Measurements from ENCODE around the gene MTR. TPM values are rescaled to one million over a fixed set of nuclear protein-coding genes. Genes with fewer than 3 reads are reported as not detected.

MTR gene
- total RNA-seq, 1 experiment from 2014 or later: 14.2 TPM

GRCh38 chr1:236886199-236886598 lies 91.1 kb downstream of the MTR start:
- no peaks in the 10 kb centered on the region for H3K36me3 ChIP-seq (ENCODE audit: low read depth, low read length)
- H3F3A ChIP-seq (ENCODE audit: low read length, unreplicated experiment): no peaks in the 10 kb centered on the region
- no peaks in the 10 kb centered on the region for H3K79me2 ChIP-seq (ENCODE audit: low read length)
- no peak overlapping the region for H3K4me2 ChIP-seq (ENCODE audit: low read length)
- H3K4me1 ChIP-seq (ENCODE audit: insufficient read depth, low read length): no peaks in the 10 kb centered on the region
- CTCF ChIA-PET: no interaction called here
- no peaks in the 10 kb centered on the region for H3K9me3 ChIP-seq (ENCODE audit: low read length)
- intact Hi-C loops (cut with micrococcal nuclease): no loop called here
- H3K9me2 ChIP-seq (replicated peaks; ENCODE audit: low read length): no peaks in the 10 kb centered on the region
- no peak overlapping the region for H2AFZ ChIP-seq (ENCODE audit: low read length)
- no peak overlapping the region for H3K9ac ChIP-seq (ENCODE audit: low read length)
- no peaks in the 10 kb centered on the region for H4K20me1 ChIP-seq (ENCODE audit: low read length)
- no peak overlapping the region for H3K4me3 ChIP-seq (ENCODE audit: low read length)
- no peaks in the 10 kb centered on the region for H3K27me3 ChIP-seq (ENCODE audit: low read length)
- ATAC-seq (no peak), DNase-seq (no peak)
- H3K27ac ChIP-seq (ENCODE audit: low read length): no peak overlapping the region
- BruUV-seq (replicated peaks): no TSS peak
- no peak for TF ChIP-seq EZH2phosphoT487 (IDR thresholded peaks at IDR 0.05; ENCODE audit: borderline replicate concordance, low read length)
- no peak for TF ChIP-seq EZH2 (IDR thresholded peaks at IDR 0.05; ENCODE audit: low read length, unreplicated experiment)
- no peak for TF ChIP-seq CTCF (conservative IDR thresholded peaks at IDR 0.05; ENCODE audit: low read depth, low read length)
- POLR2A ChIA-PET (ENCODE audit: unreplicated experiment): no interaction called here

DNA sequence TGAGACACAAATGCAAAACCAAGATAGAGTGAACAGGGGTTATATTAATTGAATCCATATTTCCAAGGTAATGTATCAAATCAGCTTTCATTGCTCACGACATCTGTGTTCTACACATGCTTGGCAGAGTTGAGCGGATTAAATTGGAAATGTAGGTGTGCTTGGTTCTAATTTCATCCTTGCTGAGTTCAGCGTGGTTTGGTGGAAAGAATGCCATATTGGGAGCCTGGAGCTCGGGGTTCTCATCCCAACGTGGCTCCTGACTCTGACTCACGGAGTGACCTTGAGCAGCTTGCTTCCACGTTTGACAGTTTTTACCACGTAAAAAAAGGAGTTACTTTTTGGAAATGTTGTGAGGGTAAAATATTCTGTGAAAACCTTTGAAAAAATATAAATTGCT lies 92.0 kb downstream of the MTR start:
- H3K4me1 ChIP-seq (ENCODE audit: insufficient read depth, low read length): no peaks in the 10 kb centered on the region
- no peak overlapping the region for H3K4me2 ChIP-seq (ENCODE audit: low read length)
- POLR2A ChIA-PET (ENCODE audit: unreplicated experiment): no interaction called here
- no peak overlapping the region for H2AFZ ChIP-seq (ENCODE audit: low read length)
- no peaks in the 10 kb centered on the region for H3K9me2 ChIP-seq (replicated peaks; ENCODE audit: low read length)
- BruUV-seq (replicated peaks): no TSS peak
- no peak for ATAC-seq
- H3K27me3 ChIP-seq (ENCODE audit: low read length): no peaks in the 10 kb centered on the region
- CTCF ChIA-PET: no interaction called here
- TF ChIP-seq EZH2phosphoT487 (IDR thresholded peaks at IDR 0.05; ENCODE audit: borderline replicate concordance, low read length) (no peak), EZH2 (IDR thresholded peaks at IDR 0.05; ENCODE audit: low read length, unreplicated experiment) (no peak), CTCF (conservative IDR thresholded peaks at IDR 0.05; ENCODE audit: low read depth, low read length) (no peak)
- H3K9me3 ChIP-seq (ENCODE audit: low read length): no peaks in the 10 kb centered on the region
- intact Hi-C loops (cut with micrococcal nuclease): no loop called here
- H3F3A ChIP-seq (ENCODE audit: low read length, unreplicated experiment): no peaks in the 10 kb centered on the region
- no peak overlapping the region for H3K9ac ChIP-seq (ENCODE audit: low read length)
- H4K20me1 ChIP-seq (ENCODE audit: low read length): no peaks in the 10 kb centered on the region
- no peak for DNase-seq
- H3K79me2 ChIP-seq (ENCODE audit: low read length): no peaks in the 10 kb centered on the region
- no peaks in the 10 kb centered on the region for H3K36me3 ChIP-seq (ENCODE audit: low read depth, low read length)
- no peak overlapping the region for H3K4me3 ChIP-seq (ENCODE audit: low read length)
- H3K27ac ChIP-seq (ENCODE audit: low read length): no peak overlapping the region

- TF ChIP-seq EZH2phosphoT487 (IDR thresholded peaks at IDR 0.05; ENCODE audit: borderline replicate concordance, low read length): no peak
- TF ChIP-seq EZH2 (IDR thresholded peaks at IDR 0.05; ENCODE audit: low read length, unreplicated experiment): no peak
- TF ChIP-seq CTCF (conservative IDR thresholded peaks at IDR 0.05; ENCODE audit: low read depth, low read length): no peak
- H3K9me3 ChIP-seq (ENCODE audit: low read length): no peaks in the 10 kb centered on the region
- no peak for ATAC-seq
- CTCF ChIA-PET: no interaction called here
- H3K4me3 ChIP-seq (ENCODE audit: low read length): no peak overlapping the region
- H4K20me1 ChIP-seq (ENCODE audit: low read length): no peaks in the 10 kb centered on the region
- H3F3A ChIP-seq (ENCODE audit: low read length, unreplicated experiment): no peaks in the 10 kb centered on the region
- H3K4me2 ChIP-seq (ENCODE audit: low read length): no peak overlapping the region
- intact Hi-C loops (cut with micrococcal nuclease): no loop called here
- H3K9me2 ChIP-seq (replicated peaks; ENCODE audit: low read length): no peaks in the 10 kb centered on the region
- H3K27ac ChIP-seq (ENCODE audit: low read length): no peak overlapping the region
- H3K9ac ChIP-seq (ENCODE audit: low read length): no peak overlapping the region
- no TSS peak for BruUV-seq (replicated peaks)
- DNase-seq: no peak
- POLR2A ChIA-PET (ENCODE audit: unreplicated experiment): no interaction called here
- H3K27me3 ChIP-seq (ENCODE audit: low read length): no peaks in the 10 kb centered on the region
- H3K36me3 ChIP-seq (ENCODE audit: low read depth, low read length): no peaks in the 10 kb centered on the region
- peaks cover 4% of the 10 kb centered on the region for H3K4me1 ChIP-seq (ENCODE audit: insufficient read depth, low read length)
- H3K79me2 ChIP-seq (ENCODE audit: low read length): no peaks in the 10 kb centered on the region
- no peak overlapping the region for H2AFZ ChIP-seq (ENCODE audit: low read length)
Measured at GRCh38 chr1:236888126-236888525, 93.0 kb downstream of the MTR start.
